GM12865 (cell line): ENCODE data around the gene TRIAP1.

Source experiments
- DNase-seq: peaks from one replicate; pipeline ENCODE4 v3.0.0; 2010; ENCODE audit warnings: low read depth
- H3K4me3 ChIP-seq: 2 replicates; pipeline ENCODE4 v1.5.1; 2011; ENCODE audit warnings: mild to moderate bottlenecking, low read depth, low read length, control low read depth
- TF ChIP-seq, protein P1 (sequence below): IDR thresholded peaks from 2 replicates; pipeline ENCODE4 v1.5.1; 2011; ENCODE audit warnings: low read length, control low read depth, low read depth, inconsistent platforms; ENCODE audit not compliant: insufficient read depth; ENCODE audit errors: missing control alignments

Gene TRIAP1

DNA sequence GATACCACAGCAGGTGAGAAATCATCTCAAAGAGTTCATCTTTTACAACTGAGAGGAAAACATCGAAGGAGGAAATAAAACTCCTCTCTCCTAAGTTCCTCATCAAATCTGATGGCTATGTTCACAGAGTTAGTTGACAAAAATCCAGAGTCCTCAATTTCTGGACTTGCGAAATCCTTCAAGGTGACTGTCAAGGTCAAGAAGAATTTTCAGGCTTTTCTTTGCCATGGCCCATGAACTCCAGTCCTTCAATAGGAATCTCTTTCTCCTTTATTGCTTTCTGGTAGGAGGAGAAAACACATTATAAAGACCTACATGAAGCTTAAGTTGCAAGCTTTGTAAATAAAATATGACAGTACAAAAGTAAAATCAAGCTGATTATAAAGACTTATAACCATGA is 1.5 kb downstream of the TRIAP1 start:
- DNase-seq: no peak
- H3K4me3 ChIP-seq: no peak overlapping the region
- TF ChIP-seq, protein P1, sequence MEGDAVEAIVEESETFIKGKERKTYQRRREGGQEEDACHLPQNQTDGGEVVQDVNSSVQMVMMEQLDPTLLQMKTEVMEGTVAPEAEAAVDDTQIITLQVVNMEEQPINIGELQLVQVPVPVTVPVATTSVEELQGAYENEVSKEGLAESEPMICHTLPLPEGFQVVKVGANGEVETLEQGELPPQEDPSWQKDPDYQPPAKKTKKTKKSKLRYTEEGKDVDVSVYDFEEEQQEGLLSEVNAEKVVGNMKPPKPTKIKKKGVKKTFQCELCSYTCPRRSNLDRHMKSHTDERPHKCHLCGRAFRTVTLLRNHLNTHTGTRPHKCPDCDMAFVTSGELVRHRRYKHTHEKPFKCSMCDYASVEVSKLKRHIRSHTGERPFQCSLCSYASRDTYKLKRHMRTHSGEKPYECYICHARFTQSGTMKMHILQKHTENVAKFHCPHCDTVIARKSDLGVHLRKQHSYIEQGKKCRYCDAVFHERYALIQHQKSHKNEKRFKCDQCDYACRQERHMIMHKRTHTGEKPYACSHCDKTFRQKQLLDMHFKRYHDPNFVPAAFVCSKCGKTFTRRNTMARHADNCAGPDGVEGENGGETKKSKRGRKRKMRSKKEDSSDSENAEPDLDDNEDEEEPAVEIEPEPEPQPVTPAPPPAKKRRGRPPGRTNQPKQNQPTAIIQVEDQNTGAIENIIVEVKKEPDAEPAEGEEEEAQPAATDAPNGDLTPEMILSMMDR: no peak

DNA sequence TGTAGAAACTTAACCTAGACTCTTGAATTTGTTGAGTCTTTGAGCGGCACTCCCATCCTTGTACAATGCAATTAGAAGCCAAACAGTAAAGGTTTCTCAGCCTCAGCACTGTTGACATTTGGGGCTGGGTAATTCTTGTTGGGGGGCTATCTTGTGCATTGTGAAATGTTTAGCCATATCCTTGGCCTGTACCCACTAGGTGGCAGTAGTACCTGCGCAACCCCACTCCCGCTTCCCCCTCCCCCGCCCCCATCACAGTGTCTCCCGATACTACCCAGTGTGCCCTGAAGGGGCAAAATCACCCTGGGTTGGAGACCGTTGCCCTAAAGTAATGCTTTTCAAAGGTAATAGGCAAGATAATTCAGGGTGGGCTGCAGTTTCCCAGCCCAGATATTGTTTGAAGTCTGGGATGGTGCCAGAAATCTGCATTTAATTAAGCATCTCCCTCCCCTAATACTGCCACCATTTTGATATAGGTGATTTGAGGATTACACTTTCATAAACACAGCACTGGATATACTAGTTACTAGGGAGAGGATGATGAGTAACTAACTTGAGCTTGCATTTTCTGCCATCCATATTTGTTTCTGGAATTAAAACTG is 6.4 kb downstream of the TRIAP1 start:
- H3K4me3 ChIP-seq: peak overlapping the region; percentile 69; the same call in 1 of the 2 replicates
- TF ChIP-seq, protein P1: peak; percentile 80
- DNase-seq: peak; percentile 86

DNA sequence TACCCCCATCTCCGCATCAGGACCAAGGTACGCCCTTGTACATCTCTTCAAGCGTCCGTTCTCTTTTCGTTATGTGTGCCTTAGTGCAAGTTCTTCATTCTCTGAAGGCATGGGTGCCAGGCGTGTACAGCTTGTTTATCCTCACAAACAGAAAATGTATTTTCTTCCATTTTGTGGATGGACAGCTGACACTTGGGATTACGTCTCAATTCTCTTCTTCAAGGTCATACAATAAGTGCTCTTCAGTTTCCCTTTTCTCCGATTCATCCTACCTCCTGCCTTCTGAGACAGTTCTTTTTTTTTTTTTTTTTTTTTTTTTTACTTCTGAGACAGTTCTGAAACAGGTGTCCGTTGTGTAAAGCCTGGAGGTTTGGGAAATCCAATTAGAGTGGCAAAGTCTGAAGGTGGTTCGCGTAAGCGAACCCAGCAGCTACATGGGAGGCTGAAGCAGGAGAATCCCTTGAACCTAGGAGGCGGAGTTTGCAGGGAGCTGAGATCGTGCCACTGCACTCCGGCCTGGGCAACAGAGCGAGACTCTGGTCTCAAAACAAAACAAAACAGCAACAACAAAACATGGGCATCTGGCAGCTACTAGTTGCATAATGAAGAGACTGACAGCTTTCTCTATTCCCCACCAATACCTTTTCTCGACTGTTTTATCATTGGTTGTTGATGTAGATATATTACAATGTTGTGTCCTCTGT is 7.5 kb downstream of the TRIAP1 start:
- H3K4me3 ChIP-seq: peak overlapping the region; percentile 69
- TF ChIP-seq, protein P1: no peak
- DNase-seq: peak; percentile 23

DNA sequence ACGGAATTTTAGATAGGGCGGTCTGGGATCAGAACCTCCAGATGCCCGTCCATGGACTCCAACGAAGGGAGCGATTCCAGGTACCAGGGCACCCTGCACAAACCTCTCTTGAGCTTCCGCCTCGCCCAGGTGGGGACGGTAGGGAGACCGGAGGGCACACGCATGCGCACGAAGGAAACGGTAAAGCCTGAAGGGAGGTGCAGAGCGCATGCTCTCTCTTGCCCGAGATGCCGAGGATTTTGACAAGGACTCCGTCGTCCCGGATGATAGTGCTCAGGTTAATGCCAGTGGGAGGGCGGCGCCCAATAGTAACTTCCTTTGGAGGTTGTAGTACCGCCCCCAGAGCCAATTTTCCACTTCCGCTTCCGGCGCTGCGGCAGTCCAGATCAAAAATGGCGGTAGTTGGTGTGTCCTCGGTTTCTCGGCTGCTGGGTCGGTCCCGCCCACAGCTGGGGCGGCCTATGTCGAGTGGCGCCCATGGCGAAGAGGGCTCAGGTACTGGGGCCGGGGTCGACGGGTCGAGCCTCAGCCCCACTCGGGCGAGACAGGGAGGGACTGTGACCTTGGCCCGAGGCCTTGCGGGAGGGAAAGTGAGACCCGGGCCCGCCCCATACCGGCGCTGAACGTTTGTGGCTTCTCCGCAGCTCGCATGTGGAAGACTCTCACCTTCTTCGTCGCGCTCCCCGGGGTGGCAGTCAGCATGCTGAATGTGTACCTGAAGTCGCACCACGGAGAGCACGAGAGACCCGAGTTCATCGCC is 8.3 kb downstream of the TRIAP1 start, which contains the start of gene COX6A1:
Gene COX6A1, plus strand, starts transcription at position 379 of the 760 bp plus-strand sequence. Its CDS starts 14 bp downstream, at position 393.
- H3K4me3 ChIP-seq: peak within 1 kb of the TSS; percentile 69
- DNase-seq: peak; percentile 99
- TF ChIP-seq, protein P1: no peak

DNA sequence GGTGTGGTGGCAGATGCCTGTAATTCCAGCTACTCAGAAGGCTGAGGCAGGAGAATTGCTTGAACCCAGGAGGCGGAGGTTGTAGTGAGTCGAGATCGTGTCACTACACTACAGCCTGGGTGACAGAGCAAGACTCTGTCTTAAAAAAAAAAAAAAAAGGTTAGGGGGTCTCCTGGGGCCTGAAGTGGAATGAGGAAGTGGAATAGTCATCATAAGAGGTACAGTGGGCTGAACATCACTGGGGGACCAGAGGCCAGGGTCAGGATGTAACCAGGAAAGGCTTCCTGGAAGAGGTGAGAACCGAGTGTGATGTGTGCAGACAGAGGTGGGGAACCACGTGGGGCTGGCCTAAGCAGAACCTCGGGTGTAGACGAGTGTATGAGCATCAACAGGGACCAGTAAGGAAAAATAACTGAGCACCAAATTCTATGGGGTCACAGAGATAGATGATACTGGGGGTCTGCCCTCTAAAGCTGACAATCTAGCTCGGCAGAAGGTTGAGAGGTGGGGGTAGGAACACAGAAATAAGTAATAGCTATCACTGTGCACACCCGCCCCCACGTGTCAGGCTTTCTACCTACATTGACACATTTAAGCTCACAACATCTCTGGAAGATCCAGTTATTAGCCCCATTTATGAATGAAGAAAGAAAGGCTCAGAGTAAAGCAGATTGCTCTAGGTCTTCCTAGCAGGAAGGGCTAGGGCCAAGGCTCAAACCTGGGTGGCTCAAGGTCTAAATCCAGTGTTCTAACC is 13.2 kb downstream of the TRIAP1 start:
- H3K4me3 ChIP-seq: no peak overlapping the region
- no peak for DNase-seq
- TF ChIP-seq, protein P1: no peak

DNA sequence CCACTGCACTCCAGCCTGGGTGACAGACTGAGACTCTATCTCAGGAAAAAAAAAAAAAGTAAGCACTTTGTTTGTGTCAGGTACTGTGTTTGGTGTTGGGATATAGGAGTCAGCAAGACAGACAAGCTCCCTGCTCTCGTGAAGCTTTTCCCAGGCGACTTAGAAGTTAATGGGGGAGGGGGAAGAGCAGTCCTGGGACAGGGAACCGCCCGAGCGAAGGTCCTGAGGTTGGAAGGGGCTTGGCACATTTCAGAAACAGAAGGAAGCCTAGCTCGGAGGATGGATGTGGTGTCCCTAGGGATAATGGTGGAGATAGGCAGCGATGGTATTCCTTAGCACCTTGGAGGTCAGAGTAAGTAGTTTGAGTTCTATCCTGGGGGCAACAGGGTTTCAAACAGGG is 16.8 kb downstream of the TRIAP1 start:
- no peak for DNase-seq
- TF ChIP-seq, protein P1: no peak
- no peak overlapping the region for H3K4me3 ChIP-seq
